Pancreas (tissue), 10 donors: ENCODE results near the gene ACD. TPM values are rescaled to one million over a fixed set of nuclear protein-coding genes. Genes with fewer than 3 reads are reported as not detected.

Experiments used
- ATAC-seq, 4 donors: fragments of 200-7000 bp; cut with Tn5 transposase; one replicate each; pipeline versions ENCODE4 v1.8.0 to v1.9.1; 2020; ENCODE audit warnings: mild to moderate bottlenecking in 4 of 4, moderate library complexity in 4 of 4
- DNase-seq, 6 donors: peaks; one replicate each; pipeline ENCODE4 v3.0.0-alpha.2; 2020
- FAIRE-seq: peaks from 2 replicates; lab custom pipeline; 2012; peaks lifted over from hg19 to GRCh38; lab: Jason Lieb, UNC
- H3K27ac ChIP-seq, 4 donors: fragments of 200-600 bp; sonication (generic); 1 replicate in 3 of 4; 2 replicates in 1 of 4; pipeline versions ENCODE4 v1.5.0 to v1.8.0; 2020
- H3K27me3 ChIP-seq, 4 donors: fragments of 200-600 bp; one replicate each; pipeline ENCODE4 v1.8.0; 2021
- H3K36me3 ChIP-seq, 3 donors: fragments of 200-600 bp; sonication (generic) in 1 of 3; one replicate each; pipeline versions ENCODE4 v1.5.0 to v1.8.0; 2020 to 2021
- H3K4me1 ChIP-seq, 3 donors: fragments of 200-600 bp; one replicate each; pipeline ENCODE4 v1.8.0; 2021
- H3K4me3 ChIP-seq, 4 donors: fragments of 200-600 bp; sonication (generic) in 2 of 4; one replicate each; pipeline versions ENCODE4 v1.5.0 to v1.8.0; 2020 to 2021
- H3K9me3 ChIP-seq, 4 donors: fragments of 200-600 bp; one replicate each; pipeline ENCODE4 v1.8.0; 2021
- WGBS, 2 donors: extraction: QIAGEN DNeasy Blood & Tissue Kit; methylation state at CpG; one replicate each; pipeline ENCODE4 v1.1.7; 2013; 5-methylcytosine and 5-hydroxymethylcytosine counted together
- intact Hi-C, 3 donors: fragments of 100-400 bp; cut with DNase I; formaldehyde crosslinking; loops; one replicate each; pipeline versions ENCODE4 v1.11.1 to v1.14.2; 2022
- polyA plus RNA-seq, 2 donors: library from polyadenylated mRNA; stranded (reverse); fragments of 200-250 nt; gene quantifications; one replicate each; pipeline ENCODE4 v1.2.3, GENCODE V29; 2013
- total RNA-seq, 6 donors: library from RNA; stranded (reverse); fragmentation: NEBNext Ultra II Directional in 4 of 6; extraction: Animal tissue kit (Norgen Biotek cat#: 25700) in 4 of 6; gene quantifications; one replicate each; pipeline versions ENCODE4 v1.2.1 to v1.2.4, GENCODE V29; 2021 to 2023
- TF ChIP-seq, protein P1 (sequence below), 4 donors: fragments of 200-600 bp; sonication (generic) in 3 of 4; IDR thresholded peaks; one replicate each; pipeline versions ENCODE4 v1.5.0 to v1.8.0; 2021; ENCODE audit warnings: antibody characterized with exemption in 4 of 4
- donor health status: healthy with polysubstance abuse.
- donor health status: DM: no; HTN: no; CAD: no; lungs with moderate emphysema.
- donor health status: DM: no; HTN: no; CAD: no.
- donor health status: control.
- donor health status: control.
- donor health status: Bipolar disorder and iron deficiency.
- donor health status: DM: yes; HTN: yes; CAD: no.
- donor health status: DM: no; HTN: no; CAD: no.
- donor health status: DM: no; HTN: no; CAD: no.
- donor health status: DM: yes; HTN: yes; CAD: no.

ACD gene
- total and polyA plus RNA-seq, 8 donors, result 6.6 to 29.0 (median 10.2) TPM

DNA sequence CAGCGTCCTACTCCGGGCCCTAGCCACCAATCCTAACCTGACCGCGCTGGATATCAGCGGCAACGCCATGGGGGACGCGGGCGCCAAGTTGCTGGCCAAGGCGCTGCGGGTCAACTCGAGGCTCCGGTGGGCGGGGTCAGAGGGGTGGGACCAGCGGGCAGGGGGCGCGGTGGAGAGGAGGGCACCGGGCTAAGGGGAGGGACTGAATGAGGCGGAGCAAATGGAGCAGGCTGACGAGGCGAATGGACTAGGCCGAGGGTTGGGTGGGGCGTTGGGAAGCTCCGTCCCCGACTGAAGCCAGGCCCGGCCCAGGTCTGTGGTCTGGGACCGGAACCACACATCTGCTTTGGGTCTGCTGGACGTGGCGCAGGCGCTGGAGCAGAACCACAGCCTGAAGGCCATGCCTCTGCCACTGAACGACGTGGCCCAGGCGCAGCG lies 10.5 kb downstream of the ACD start:
- ATAC-seq, result no peak
- H3K9me3 ChIP-seq, result no peaks in the 10 kb centered on the region
- H3K27me3 ChIP-seq, result peaks cover 0 to 7% (median 0%) of the 10 kb centered on the region in 4 donors
- FAIRE-seq, result no peak
- DNase-seq, result peak in 3 of 6 donors; percentile 39 to 72 (median 56)
- H3K4me1 ChIP-seq, result peaks cover 0 to 8% (median 6%) of the 10 kb centered on the region in 3 donors
- WGBS, 2 donors, result 27 to 30% methylated on average over 31 to 34 of the region's 34 CpGs
- no peaks in the 10 kb centered on the region for H3K36me3 ChIP-seq
- intact Hi-C loops, result no loop called here
- TF ChIP-seq, protein P1, sequence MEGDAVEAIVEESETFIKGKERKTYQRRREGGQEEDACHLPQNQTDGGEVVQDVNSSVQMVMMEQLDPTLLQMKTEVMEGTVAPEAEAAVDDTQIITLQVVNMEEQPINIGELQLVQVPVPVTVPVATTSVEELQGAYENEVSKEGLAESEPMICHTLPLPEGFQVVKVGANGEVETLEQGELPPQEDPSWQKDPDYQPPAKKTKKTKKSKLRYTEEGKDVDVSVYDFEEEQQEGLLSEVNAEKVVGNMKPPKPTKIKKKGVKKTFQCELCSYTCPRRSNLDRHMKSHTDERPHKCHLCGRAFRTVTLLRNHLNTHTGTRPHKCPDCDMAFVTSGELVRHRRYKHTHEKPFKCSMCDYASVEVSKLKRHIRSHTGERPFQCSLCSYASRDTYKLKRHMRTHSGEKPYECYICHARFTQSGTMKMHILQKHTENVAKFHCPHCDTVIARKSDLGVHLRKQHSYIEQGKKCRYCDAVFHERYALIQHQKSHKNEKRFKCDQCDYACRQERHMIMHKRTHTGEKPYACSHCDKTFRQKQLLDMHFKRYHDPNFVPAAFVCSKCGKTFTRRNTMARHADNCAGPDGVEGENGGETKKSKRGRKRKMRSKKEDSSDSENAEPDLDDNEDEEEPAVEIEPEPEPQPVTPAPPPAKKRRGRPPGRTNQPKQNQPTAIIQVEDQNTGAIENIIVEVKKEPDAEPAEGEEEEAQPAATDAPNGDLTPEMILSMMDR (IDR thresholded peaks at IDR 0.05), result no peak
- H3K27ac ChIP-seq, result no peak overlapping the region
- H3K4me3 ChIP-seq, result no peak overlapping the region

DNA sequence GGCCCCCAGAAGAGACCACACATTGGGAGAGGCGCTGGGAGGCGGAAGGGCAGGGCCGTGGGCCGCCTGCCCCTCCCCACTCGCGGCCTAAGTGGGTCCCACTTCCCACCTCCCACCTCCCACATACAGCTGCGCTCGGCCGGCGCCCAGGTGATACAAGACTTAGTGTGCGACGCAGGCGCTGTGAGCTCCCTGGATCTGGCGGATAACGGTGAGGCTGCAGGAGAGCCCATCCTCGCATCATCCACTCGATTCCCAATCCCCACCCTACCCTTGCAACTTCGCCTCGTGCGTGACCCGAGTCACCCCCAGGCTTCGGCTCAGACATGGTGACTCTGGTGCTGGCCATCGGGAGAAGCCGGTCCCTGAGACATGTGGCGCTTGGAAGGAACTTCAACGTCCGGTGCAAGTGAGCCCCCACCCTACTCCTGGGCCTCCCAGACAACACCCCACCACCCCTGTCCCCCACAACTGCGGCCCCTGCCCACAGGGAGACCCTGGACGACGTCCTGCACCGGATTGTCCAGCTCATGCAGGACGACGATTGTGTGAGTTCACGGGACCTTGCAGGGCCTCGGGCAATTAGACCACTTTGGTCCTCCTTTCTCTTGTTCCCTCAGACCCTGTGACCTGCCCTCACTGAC lies 11.2 kb downstream of the ACD start:
- H3K36me3 ChIP-seq, result no peaks in the 10 kb centered on the region
- WGBS, 2 donors, result 45 to 46% methylated on average over 35 of the region's 35 CpGs
- ATAC-seq, result no peak
- no peak overlapping the region for H3K4me3 ChIP-seq
- intact Hi-C loops, result no loop called here
- no peak overlapping the region for H3K27ac ChIP-seq
- no peak for FAIRE-seq
- TF ChIP-seq, protein P1 (IDR thresholded peaks at IDR 0.05), result no peak
- peaks cover 0 to 7% (median 0%) of the 10 kb centered on the region in 4 donors for H3K27me3 ChIP-seq
- H3K9me3 ChIP-seq, result no peaks in the 10 kb centered on the region
- DNase-seq, result peak in 3 of 6 donors; percentile 16 to 65 (median 53)
- peaks cover 0 to 8% (median 6%) of the 10 kb centered on the region in 3 donors for H3K4me1 ChIP-seq

DNA sequence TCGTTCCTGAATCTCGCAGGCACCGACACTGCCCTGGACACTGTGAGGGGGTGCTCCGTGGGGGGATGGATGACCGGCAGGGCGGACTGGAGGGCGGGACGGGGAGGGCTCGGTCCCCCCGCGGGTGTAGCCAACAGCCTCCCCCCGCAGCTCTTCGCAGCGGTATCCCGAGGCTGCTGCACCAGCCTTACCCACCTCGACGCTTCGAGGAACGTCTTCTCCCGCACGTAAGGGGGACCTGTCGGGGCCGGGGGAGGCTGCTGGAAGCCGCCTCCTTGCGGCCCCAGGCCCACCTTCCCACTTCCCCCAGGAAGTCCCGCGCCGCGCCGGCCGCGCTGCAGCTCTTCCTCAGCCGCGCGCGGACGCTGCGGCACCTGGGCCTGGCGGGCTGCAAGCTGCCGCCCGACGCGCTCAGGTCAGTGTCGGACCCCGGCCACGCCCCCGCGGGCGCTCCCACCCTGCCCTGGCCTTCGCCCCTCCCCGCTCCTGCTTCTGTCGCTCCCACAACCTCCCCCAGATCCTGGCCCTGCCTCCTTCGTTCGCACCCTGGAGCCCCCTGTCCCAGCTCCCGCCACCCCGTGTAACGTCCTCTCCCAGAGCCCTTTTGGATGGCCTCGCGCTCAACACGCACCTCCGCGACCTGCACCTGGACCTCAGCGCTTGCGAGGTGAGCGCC lies 11.8 kb downstream of the ACD start:
- no peak overlapping the region for H3K4me3 ChIP-seq
- H3K36me3 ChIP-seq, result no peaks in the 10 kb centered on the region
- no peak overlapping the region for H3K27ac ChIP-seq
- peaks cover 0 to 2% (median 2%) of the 10 kb centered on the region in 3 donors for H3K4me1 ChIP-seq
- DNase-seq, result peak in 3 of 6 donors; percentile 18 to 67 (median 50)
- 14 to 21% methylated on average over 46 to 65 of the region's 65 CpGs for WGBS, 2 donors
- no peak for FAIRE-seq
- no peak for ATAC-seq
- TF ChIP-seq, protein P1 (IDR thresholded peaks at IDR 0.05), result no peak
- H3K9me3 ChIP-seq, result no peaks in the 10 kb centered on the region
- intact Hi-C loops, result no loop called here
- H3K27me3 ChIP-seq, result peaks cover 0 to 7% (median 0%) of the 10 kb centered on the region in 4 donors

DNA sequence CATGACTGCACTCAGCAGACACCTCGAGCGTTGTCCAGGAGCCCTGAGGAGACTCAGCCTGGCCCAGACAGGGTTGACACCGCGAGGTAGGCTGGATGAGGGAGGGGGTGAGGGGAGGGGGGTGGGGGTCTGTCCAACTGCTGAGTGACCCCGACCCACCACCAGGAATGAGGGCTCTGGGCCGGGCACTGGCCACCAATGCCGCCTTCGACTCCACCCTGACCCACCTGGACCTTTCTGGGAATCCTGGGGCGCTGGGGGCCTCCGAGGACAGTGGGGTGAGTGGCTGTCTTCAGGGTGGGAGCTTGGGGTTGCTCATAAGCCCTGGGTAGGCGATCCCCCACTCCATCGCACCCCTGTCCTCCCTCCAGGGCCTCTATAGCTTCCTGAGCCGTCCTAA lies 12.4 kb downstream of the ACD start:
- Histone ChIP-seq H3K27ac (no peak overlapping the region), H3K4me3 (no peak overlapping the region), H3K9me3 (no peaks in the 10 kb centered on the region), H3K4me1 (no peaks in the 10 kb centered on the region), H3K36me3 (no peaks in the 10 kb centered on the region), H3K27me3 (peaks cover 0 to 7% (median 0%) of the 10 kb centered on the region in 4 donors)
- ATAC-seq (no peak), FAIRE-seq (no peak), DNase-seq (peak in 1 of 6 donors; percentile 49)
- TF ChIP-seq, protein P1 (IDR thresholded peaks at IDR 0.05), result no peak
- intact Hi-C loops, result no loop called here
- WGBS, 2 donors, result 65 to 78% methylated on average over 9 to 13 of the region's 13 CpGs
